HCT116 (cell line): ENCODE results near the gene SLC2A4. TPM values are rescaled to one million over a fixed set of nuclear protein-coding genes. Genes with fewer than 3 reads are reported as not detected.

Experiments
- ATAC-seq: fragments of 200-7000 bp; cut with Tn5 transposase; 2 replicates; pipeline ENCODE4 v1.9.1; 2020; ENCODE audit warnings: mild to moderate bottlenecking, moderate library complexity
- BruUV-seq: library from RNA; stranded (reverse); fragments of 400-500 nt; replicated peaks from 2 replicates; lab custom pipeline; 2021; lab: Mats Ljungman, UMichigan
- CTCF ChIA-PET: fragments of 300-600 bp; sonication (Branson Sonifier 250); formaldehyde crosslinking; loops from one replicate; lab custom pipeline; 2021; ENCODE audit warnings: antibody characterized with exemption; lab: Charles Lee
- POLR2A ChIA-PET: fragments of 300-600, 350-600 bp; sonication (Branson Sonifier 250); formaldehyde crosslinking; loops from one replicate; lab custom pipeline; 2021; ENCODE audit warnings: antibody characterized with exemption; lab: Charles Lee
- RAD21 ChIA-PET, 2 experiments: fragments of 300-600 bp; sonication (Branson Sonifier 250); formaldehyde crosslinking; loops; one replicate each; lab custom pipeline; 2023; ENCODE audit warnings: low total read pairs in 2 of 2; ENCODE audit not compliant: uncharacterized antibody in 2 of 2, unreplicated experiment in 2 of 2, low non-redundant PET in 1 of 2; lab: Charles Lee
- DNase-seq: peaks from one replicate; pipeline ENCODE4 v3.0.0-alpha.2; 2010; ENCODE audit warnings: low read depth, low spot score
- H2AFZ ChIP-seq: fragments of 200-600 bp; shearing (Covaris generic), sonication (generic); 2 replicates; pipeline ENCODE4 v1.6.1; 2017; ENCODE audit warnings: low read depth, mixed run types, mixed read lengths, antibody characterized with exemption, low read length; ENCODE audit not compliant: poor library complexity, severe bottlenecking
- H3K27ac ChIP-seq: 2 replicates; pipeline ENCODE4 v1.5.1; 2012; ENCODE audit warnings: low read depth, low read length
- H3K27me3 ChIP-seq: fragments of 200-600 bp; sonication (generic); 2 replicates; pipeline ENCODE4 v1.6.1; 2016; ENCODE audit warnings: mixed run types, low read length, mixed read lengths; ENCODE audit not compliant: insufficient read depth
- H3K36me3 ChIP-seq, 2 experiments: fragments of 200-500 bp in 1 of 2; fragments of 200-600 bp in 1 of 2; sonication (Bioruptor generic) in 1 of 2; sonication (generic) in 1 of 2; 2 replicates each; pipeline versions ENCODE4 v1.5.1 to v1.6.1; 2014 to 2016; ENCODE audit warnings: low read length in 2 of 2, inconsistent platforms in 1 of 2, mixed read lengths in 1 of 2, mixed run types in 1 of 2; ENCODE audit not compliant: insufficient read depth in 2 of 2, control insufficient read depth in 1 of 2
- H3K4me1 ChIP-seq, 2 experiments: fragments of 200-600 bp in 1 of 2; sonication (generic) in 1 of 2; 2 replicates each; pipeline versions ENCODE4 v1.5.1 to v1.6.1; 2012 to 2017; ENCODE audit warnings: low read length in 2 of 2, inconsistent platforms in 1 of 2, mild to moderate bottlenecking in 1 of 2, mixed read lengths in 1 of 2, mixed run types in 1 of 2, moderate library complexity in 1 of 2; ENCODE audit not compliant: insufficient read depth in 2 of 2, control insufficient read depth in 1 of 2
- H3K4me2 ChIP-seq: fragments of 200-600 bp; sonication (generic); 2 replicates; pipeline ENCODE4 v1.6.1; 2017; ENCODE audit warnings: mixed run types, low read length, mixed read lengths
- H3K4me3 ChIP-seq, 2 experiments: fragments of 200-600 bp in 1 of 2; sonication (generic) in 1 of 2; replicated peaks in 1 of 2; 2 replicates each; pipeline ENCODE4 v1.5.1; 2011 to 2016; ENCODE audit warnings: low read length in 2 of 2, control low read depth in 1 of 2, low read depth in 1 of 2, mild to moderate bottlenecking in 1 of 2, mixed read lengths in 1 of 2, mixed run types in 1 of 2
- H3K79me2 ChIP-seq: fragments of 200-600 bp; sonication (generic); 2 replicates; pipeline ENCODE4 v1.6.1; 2017; ENCODE audit warnings: mild to moderate bottlenecking, mixed run types, low read length, moderate library complexity, mixed read lengths; ENCODE audit not compliant: insufficient read depth
- H3K9ac ChIP-seq: fragments of 200-600 bp; sonication (generic); 2 replicates; pipeline ENCODE4 v1.6.1; 2016; ENCODE audit warnings: low read length, mixed read lengths
- H3K9me2 ChIP-seq: fragments of 200-600 bp; sonication (generic), shearing (Covaris generic); 2 replicates; pipeline ENCODE4 v1.6.1; 2017; ENCODE audit warnings: mixed run types, mild to moderate bottlenecking, moderate library complexity; ENCODE audit not compliant: insufficient read depth
- H3K9me3 ChIP-seq, 2 experiments: fragments of 200-500 bp in 1 of 2; fragments of 200-600 bp in 1 of 2; sonication (Bioruptor generic) in 1 of 2; sonication (generic) in 1 of 2; 2 replicates each; pipeline ENCODE4 v1.6.1; 2014 to 2017; ENCODE audit warnings: low read length in 2 of 2, mixed read lengths in 2 of 2, inconsistent platforms in 1 of 2, low read depth in 1 of 2, mild to moderate bottlenecking in 1 of 2, mixed run types in 1 of 2, moderate library complexity in 1 of 2; ENCODE audit not compliant: control insufficient read depth in 1 of 2, insufficient read depth in 1 of 2
- H4K20me1 ChIP-seq: fragments of 200-600 bp; sonication (generic), shearing (Covaris generic); 2 replicates; pipeline ENCODE4 v1.6.1; 2017; ENCODE audit warnings: mixed run types, mild to moderate bottlenecking, moderate library complexity; ENCODE audit not compliant: insufficient read depth
- CBX3 ChIP-seq: IDR thresholded peaks from 2 replicates; pipeline ENCODE4 v1.6.1; 2012; ENCODE audit warnings: low read depth
- CEBPB ChIP-seq: IDR thresholded peaks from 2 replicates; pipeline ENCODE4 v1.6.1; 2012; ENCODE audit warnings: low read depth
- EGR1 ChIP-seq: IDR thresholded peaks from 2 replicates; pipeline ENCODE4 v1.6.1; 2012; ENCODE audit warnings: low read depth
- JUND ChIP-seq: IDR thresholded peaks from 2 replicates; pipeline ENCODE4 v1.6.1; 2012
- POLR2A ChIP-seq: IDR thresholded peaks from 2 replicates; pipeline ENCODE4 v1.7.0; 2011; ENCODE audit warnings: borderline replicate concordance; ENCODE audit not compliant: insufficient read depth, insufficient read length; ENCODE audit errors: extremely low read depth
- POLR2AphosphoS5 ChIP-seq: IDR thresholded peaks from 2 replicates; pipeline ENCODE4 v1.6.1; 2011; ENCODE audit warnings: mild to moderate bottlenecking, low read depth, low read length, moderate library complexity
- RAD21 ChIP-seq: IDR thresholded peaks from 2 replicates; pipeline ENCODE4 v1.6.1; 2012; ENCODE audit warnings: low read depth, mild to moderate bottlenecking
- SP1 ChIP-seq: IDR thresholded peaks from 2 replicates; pipeline ENCODE4 v1.6.1; 2012; ENCODE audit warnings: low read depth
- TCF7L2 ChIP-seq: IDR thresholded peaks from 2 replicates; pipeline ENCODE4 v1.7.0; 2011; ENCODE audit warnings: borderline replicate concordance, inconsistent platforms; ENCODE audit not compliant: insufficient read depth, insufficient read length; ENCODE audit errors: extremely low read depth
- YY1 ChIP-seq: IDR thresholded peaks from 2 replicates; pipeline ENCODE4 v1.6.1; 2011; ENCODE audit warnings: low read length, low read depth, moderate library complexity, mild to moderate bottlenecking; ENCODE audit not compliant: insufficient replicate concordance; ENCODE audit errors: extremely low read depth
- ZFX ChIP-seq: fragments of 450-650 bp; IDR thresholded peaks from 2 replicates; pipeline ENCODE4 v1.6.1; 2017
- intact Hi-C: fragments of 100-400 bp; cut with micrococcal nuclease; formaldehyde crosslinking; loops from 2 replicates; pipeline ENCODE4 v1.10.0; 2022
- total RNA-seq: library from RNA; stranded (reverse); gene quantifications from one replicate; pipeline ENCODE4 v1.2.1, GENCODE V29; 2021; ENCODE audit not compliant: unreplicated experiment
- TF ChIP-seq, protein P1 (sequence below): IDR thresholded peaks from 2 replicates; pipeline ENCODE4 v1.6.1; 2012

SLC2A4 gene
- total RNA-seq, 1 experiment from 2014 or later: 2.5 TPM

DNA sequence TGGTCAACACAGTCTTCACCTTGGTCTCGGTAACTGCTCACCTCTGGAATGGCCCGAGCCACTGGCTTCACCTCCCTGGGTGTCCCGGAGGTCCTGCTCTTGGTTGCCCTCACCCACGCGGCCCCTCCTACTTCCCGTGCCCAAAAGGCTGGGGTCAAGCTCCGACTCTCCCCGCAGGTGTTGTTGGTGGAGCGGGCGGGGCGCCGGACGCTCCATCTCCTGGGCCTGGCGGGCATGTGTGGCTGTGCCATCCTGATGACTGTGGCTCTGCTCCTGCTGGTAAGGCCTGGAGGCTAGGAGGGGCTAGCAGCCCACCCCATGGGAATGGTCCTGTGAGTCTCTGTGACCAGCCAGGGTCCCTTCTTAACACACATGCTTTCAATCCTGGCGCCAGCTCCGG, 3.4 kb downstream of the SLC2A4 start:
- RAD21 ChIA-PET: no interaction called here
- H3K4me3 ChIP-seq: no peak overlapping the region
- intact Hi-C loops: no loop called here
- ATAC-seq (no peak), DNase-seq (no peak)
- no peak overlapping the region for H3K27ac ChIP-seq
- TF ChIP-seq SP1 (no peak), EGR1 (no peak), CBX3 (no peak), POLR2AphosphoS5 (no peak), CEBPB (no peak), TCF7L2 (no peak), RAD21 (no peak), YY1 (no peak), JUND (no peak), POLR2A (no peak)
- TF ChIP-seq, protein P1, sequence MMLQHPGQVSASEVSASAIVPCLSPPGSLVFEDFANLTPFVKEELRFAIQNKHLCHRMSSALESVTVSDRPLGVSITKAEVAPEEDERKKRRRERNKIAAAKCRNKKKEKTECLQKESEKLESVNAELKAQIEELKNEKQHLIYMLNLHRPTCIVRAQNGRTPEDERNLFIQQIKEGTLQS: no peak
- TF ChIP-seq, all 23 proteins: peak for 0
- H3K9ac ChIP-seq: no peak overlapping the region
- no TSS peak for BruUV-seq
- H2AFZ ChIP-seq: no peak overlapping the region
- POLR2A ChIA-PET: no interaction called here
- H3K9me3 ChIP-seq: no peaks in the 10 kb centered on the region
- H3K27me3 ChIP-seq: no peaks in the 10 kb centered on the region
- peaks cover 13 to 32% of the 10 kb centered on the region in 2 experiments for H3K4me1 ChIP-seq
- CTCF ChIA-PET: no interaction called here
- H3K36me3 ChIP-seq: no peaks in the 10 kb centered on the region
- no peaks in the 10 kb centered on the region for H3K9me2 ChIP-seq
- H4K20me1 ChIP-seq: no peaks in the 10 kb centered on the region
- no peak overlapping the region for H3K4me2 ChIP-seq
- H3K79me2 ChIP-seq: no peaks in the 10 kb centered on the region

DNA sequence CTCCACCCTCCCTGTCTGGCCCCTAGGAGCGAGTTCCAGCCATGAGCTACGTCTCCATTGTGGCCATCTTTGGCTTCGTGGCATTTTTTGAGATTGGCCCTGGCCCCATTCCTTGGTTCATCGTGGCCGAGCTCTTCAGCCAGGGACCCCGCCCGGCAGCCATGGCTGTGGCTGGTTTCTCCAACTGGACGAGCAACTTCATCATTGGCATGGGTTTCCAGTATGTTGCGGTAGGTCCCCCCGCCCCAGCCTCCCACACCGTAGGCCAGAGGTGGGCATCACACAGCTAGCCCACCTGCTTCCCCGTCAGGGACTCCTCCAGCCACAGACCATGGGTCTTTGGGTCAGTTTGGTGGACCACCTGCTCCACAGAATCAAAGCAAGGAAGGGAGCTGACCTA, 4.2 kb downstream of the SLC2A4 start:
- H3K4me3 ChIP-seq: no peak overlapping the region
- H3K79me2 ChIP-seq: no peaks in the 10 kb centered on the region
- H3K27me3 ChIP-seq: no peaks in the 10 kb centered on the region
- no peaks in the 10 kb centered on the region for H3K9me3 ChIP-seq
- H3K4me1 ChIP-seq: peaks cover 10 to 25% of the 10 kb centered on the region in 2 experiments
- ChIA-PET POLR2A (no interaction called here), CTCF (interaction anchor here (1.1 kb wide), 1 partner anchor 11 kb away, joined by 4 read pairs; no protein-coding TSS in a partner anchor)
- H3K4me2 ChIP-seq: no peak overlapping the region
- no peaks in the 10 kb centered on the region for H3K9me2 ChIP-seq
- TF ChIP-seq EGR1 (no peak), POLR2A (no peak), ZFX (no peak)
- TF ChIP-seq, all 23 proteins: peak for 0
- Histone ChIP-seq H2AFZ (no peak overlapping the region), H3K9ac (no peak overlapping the region), H3K27ac (no peak overlapping the region), H3K36me3 (no peaks in the 10 kb centered on the region), H4K20me1 (no peaks in the 10 kb centered on the region)
- ATAC-seq (no peak), DNase-seq (no peak)
- no TSS peak for BruUV-seq
- intact Hi-C loops: no loop called here
- RAD21 ChIA-PET: no interaction called here
